ENCODE results near the gene PLCL2.

The PLCL2 gene

DNA sequence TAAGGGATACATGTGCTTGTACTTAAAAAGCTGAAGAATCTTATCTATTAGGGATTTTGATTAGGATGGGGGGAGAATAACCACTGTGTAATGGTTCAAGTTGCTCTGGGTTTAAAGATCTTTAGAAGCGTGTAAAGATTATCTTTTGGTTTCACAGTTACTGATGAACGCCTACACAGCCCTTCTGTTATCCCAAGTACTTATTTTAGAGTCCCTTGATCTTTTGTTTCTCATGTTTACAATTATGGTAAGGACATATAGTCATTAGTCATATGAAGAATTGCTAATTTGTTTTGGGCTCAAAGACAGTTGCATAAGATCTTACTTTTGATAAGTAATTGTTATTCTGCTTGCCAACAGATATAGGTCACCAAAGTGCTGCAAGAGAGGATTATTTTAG lies 160.1 kb downstream of the PLCL2 start:
- TF ChIP-seq, protein P1, sequence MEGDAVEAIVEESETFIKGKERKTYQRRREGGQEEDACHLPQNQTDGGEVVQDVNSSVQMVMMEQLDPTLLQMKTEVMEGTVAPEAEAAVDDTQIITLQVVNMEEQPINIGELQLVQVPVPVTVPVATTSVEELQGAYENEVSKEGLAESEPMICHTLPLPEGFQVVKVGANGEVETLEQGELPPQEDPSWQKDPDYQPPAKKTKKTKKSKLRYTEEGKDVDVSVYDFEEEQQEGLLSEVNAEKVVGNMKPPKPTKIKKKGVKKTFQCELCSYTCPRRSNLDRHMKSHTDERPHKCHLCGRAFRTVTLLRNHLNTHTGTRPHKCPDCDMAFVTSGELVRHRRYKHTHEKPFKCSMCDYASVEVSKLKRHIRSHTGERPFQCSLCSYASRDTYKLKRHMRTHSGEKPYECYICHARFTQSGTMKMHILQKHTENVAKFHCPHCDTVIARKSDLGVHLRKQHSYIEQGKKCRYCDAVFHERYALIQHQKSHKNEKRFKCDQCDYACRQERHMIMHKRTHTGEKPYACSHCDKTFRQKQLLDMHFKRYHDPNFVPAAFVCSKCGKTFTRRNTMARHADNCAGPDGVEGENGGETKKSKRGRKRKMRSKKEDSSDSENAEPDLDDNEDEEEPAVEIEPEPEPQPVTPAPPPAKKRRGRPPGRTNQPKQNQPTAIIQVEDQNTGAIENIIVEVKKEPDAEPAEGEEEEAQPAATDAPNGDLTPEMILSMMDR (IDR thresholded peaks at IDR 0.05), result no peak
- H3K27ac ChIP-seq, result no peak overlapping the region
- H3K27me3 ChIP-seq, result no peaks in the 10 kb centered on the region
- no peak overlapping the region for H3K4me3 ChIP-seq
- DNase-seq, result no peak
- no peaks in the 10 kb centered on the region for H3K4me1 ChIP-seq
- peaks cover under 1 to 17% (median 5%) of the 10 kb centered on the region in 3 donors for H3K36me3 ChIP-seq
- intact Hi-C loops (cut with DNase I; ENCODE audit: low total_unique reads), result no loop called here
- H3K9me3 ChIP-seq, result no peaks in the 10 kb centered on the region

DNA sequence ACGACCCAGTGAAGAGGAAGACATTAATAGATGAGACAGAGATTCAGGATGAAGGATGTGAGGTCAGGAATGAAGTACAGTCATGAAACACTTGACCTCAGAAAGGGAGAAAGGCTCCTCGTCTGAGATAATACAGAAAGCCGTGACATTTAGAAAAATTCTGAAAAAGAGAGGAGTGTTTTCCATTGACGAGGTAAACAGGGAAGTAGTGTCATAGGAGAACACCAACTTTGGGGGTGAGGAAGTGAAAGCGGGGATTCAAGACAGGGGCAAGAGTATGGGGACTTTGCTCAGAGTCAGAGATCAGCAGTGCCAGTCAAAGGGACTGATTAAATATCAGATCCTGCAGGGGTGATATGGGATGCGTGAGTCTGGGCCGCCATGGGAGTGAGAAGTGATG lies 160.9 kb downstream of the PLCL2 start:
- no peak overlapping the region for H3K4me3 ChIP-seq
- no peaks in the 10 kb centered on the region for H3K27me3 ChIP-seq
- TF ChIP-seq, protein P1 (IDR thresholded peaks at IDR 0.05), result no peak
- H3K4me1 ChIP-seq, result no peaks in the 10 kb centered on the region
- intact Hi-C loops (cut with DNase I; ENCODE audit: low total_unique reads), result no loop called here
- H3K9me3 ChIP-seq, result no peaks in the 10 kb centered on the region
- H3K27ac ChIP-seq, result no peak overlapping the region
- H3K36me3 ChIP-seq, result peaks cover 3 to 17% (median 5%) of the 10 kb centered on the region in 3 donors
- no peak for DNase-seq

DNA sequence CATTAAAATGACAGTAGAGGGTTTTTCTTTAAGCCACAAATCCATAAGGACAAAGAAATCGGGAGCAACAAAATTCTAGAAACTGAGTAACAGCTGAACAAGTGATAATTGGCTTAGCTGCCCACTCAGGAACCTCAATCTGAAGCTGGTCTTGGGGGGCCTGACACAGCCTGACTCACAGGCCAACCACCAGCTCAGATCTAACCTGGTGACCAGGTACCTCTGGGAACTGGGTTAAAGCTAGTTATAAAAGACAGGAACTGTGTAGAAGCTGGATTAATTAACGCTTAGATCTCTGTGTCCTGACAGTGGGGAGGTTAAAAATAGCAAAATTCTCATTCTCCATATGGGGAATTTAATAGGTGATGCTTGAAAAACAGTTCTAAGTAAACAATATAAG lies 161.9 kb downstream of the PLCL2 start:
- no peak overlapping the region for H3K4me3 ChIP-seq
- H3K9me3 ChIP-seq, result no peaks in the 10 kb centered on the region
- TF ChIP-seq, protein P1 (IDR thresholded peaks at IDR 0.05), result no peak
- peaks cover 3 to 17% (median 5%) of the 10 kb centered on the region in 3 donors for H3K36me3 ChIP-seq
- no peak overlapping the region for H3K27ac ChIP-seq
- no peaks in the 10 kb centered on the region for H3K27me3 ChIP-seq
- no peak for DNase-seq
- no peaks in the 10 kb centered on the region for H3K4me1 ChIP-seq
- intact Hi-C loops (cut with DNase I; ENCODE audit: low total_unique reads), result no loop called here

DNA sequence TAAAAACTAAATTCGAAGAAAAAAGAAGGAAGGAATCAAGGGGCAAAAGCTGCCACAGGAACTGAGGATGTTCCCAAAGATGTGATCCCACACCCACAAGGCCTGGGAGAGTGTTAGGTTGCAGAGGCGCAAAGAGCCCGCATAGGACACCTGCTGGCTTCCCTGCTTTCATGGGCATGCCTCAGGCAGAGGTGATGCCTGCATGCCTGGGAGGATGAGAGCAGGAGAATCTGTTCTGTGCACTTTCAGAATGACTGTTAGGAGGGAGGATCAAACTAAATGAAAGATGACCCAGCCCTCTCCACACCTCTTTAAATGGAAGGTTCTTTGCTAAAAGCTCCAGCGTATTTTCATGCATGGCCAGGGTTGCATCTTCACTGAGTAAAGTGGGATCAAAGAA lies 162.4 kb downstream of the PLCL2 start:
- TF ChIP-seq, protein P1 (IDR thresholded peaks at IDR 0.05), result no peak
- intact Hi-C loops (cut with DNase I; ENCODE audit: low total_unique reads), result no loop called here
- H3K27ac ChIP-seq, result no peak overlapping the region

DNA sequence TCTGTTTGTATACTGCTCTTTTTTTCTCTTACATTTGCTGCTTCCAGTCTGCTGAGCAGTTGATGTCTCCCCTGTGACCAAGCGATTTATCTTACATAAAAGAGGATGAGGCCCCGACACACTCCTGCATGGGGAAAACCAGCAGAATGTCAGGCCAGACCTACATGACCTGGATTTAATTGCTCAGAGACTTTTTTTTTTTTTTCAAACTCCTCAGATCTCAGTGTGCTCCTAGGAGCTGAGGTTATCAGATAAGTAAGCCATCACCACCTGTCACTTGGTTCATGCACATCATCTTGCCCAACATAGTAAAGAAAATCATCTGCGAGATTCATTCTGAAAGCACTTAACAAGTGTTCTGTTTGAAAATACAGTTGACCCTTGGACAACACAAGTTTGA lies 163.1 kb downstream of the PLCL2 start:
- Histone ChIP-seq H3K36me3 (peaks cover 3 to 17% (median 5%) of the 10 kb centered on the region in 3 donors), H3K4me1 (no peaks in the 10 kb centered on the region), H3K4me3 (no peak overlapping the region), H3K27me3 (no peaks in the 10 kb centered on the region), H3K27ac (no peak overlapping the region), H3K9me3 (no peaks in the 10 kb centered on the region)
- intact Hi-C loops (cut with DNase I; ENCODE audit: low total_unique reads), result no loop called here
- TF ChIP-seq, protein P1 (IDR thresholded peaks at IDR 0.05), result no peak
- no peak for DNase-seq

More for the DNA sequence above, 162.4 kb downstream of the PLCL2 start:
- no peak for DNase-seq
- Histone ChIP-seq H3K4me3 (no peak overlapping the region), H3K9me3 (no peaks in the 10 kb centered on the region), H3K27me3 (no peaks in the 10 kb centered on the region), H3K36me3 (peaks cover 3 to 17% (median 5%) of the 10 kb centered on the region in 3 donors), H3K4me1 (no peaks in the 10 kb centered on the region)

DNA sequence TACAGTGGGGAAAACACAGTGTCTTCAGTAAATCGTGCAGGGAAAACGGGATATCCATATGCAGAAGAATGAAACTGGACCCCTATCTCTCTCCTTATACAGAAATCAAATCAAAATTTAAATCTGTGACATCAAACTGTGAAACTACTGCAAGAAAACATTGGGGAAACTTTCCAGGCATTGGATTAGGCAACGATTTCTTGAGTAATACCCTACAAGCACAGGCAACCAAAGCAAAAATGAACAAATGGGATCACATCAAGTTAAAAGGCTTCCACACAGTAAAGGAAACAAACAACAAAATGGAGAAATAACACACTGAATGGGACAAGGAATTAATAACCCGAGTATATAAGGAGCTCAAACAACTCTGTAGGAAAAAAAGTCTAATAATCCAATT lies 165.3 kb downstream of the PLCL2 start:
- no peak for DNase-seq

More for the DNA sequence above, 165.3 kb downstream of the PLCL2 start:
- peaks cover 0 to 13% (median 6%) of the 10 kb centered on the region in 3 donors for H3K9me3 ChIP-seq
- H3K4me1 ChIP-seq, result peaks cover 0 to under 1% (median 0%) of the 10 kb centered on the region in 4 donors
- no peak overlapping the region for H3K4me3 ChIP-seq
- no peak overlapping the region for H3K27ac ChIP-seq
- TF ChIP-seq, protein P1 (IDR thresholded peaks at IDR 0.05), result no peak
- H3K27me3 ChIP-seq, result no peaks in the 10 kb centered on the region
- H3K36me3 ChIP-seq, result peaks cover 3 to 17% (median 5%) of the 10 kb centered on the region in 3 donors
- intact Hi-C loops (cut with DNase I; ENCODE audit: low total_unique reads), result no loop called here

Measured in tibial artery (tissue), 4 donors.